Liver (tissue), 9 donors: ENCODE measurements around the gene CLRN3. TPM values are rescaled to one million over a fixed set of nuclear protein-coding genes. Genes with fewer than 3 reads are reported as not detected.

ENCODE experiments used
- DNase-seq: peaks from one replicate; pipeline ENCODE4 v3.0.0-alpha.2; 2017; ENCODE audit warnings: low spot score
- H3K27ac ChIP-seq, 2 donors: one replicate each; pipeline ENCODE4 v1.7.0; 2013; ENCODE audit warnings: inconsistent platforms in 2 of 2, low read length in 2 of 2, control low read depth in 1 of 2, low read depth in 1 of 2, mild to moderate bottlenecking in 1 of 2
- H3K27me3 ChIP-seq, 4 donors: one replicate each; pipeline versions ENCODE4 v1.6.1 to v1.7.0; 2013; ENCODE audit warnings: low read length in 3 of 4, inconsistent platforms in 1 of 4, mild to moderate bottlenecking in 1 of 4, moderate library complexity in 1 of 4; ENCODE audit not compliant: control insufficient read depth in 4 of 4, insufficient read depth in 4 of 4
- H3K36me3 ChIP-seq, 4 donors: one replicate each; pipeline versions ENCODE4 v1.6.1 to v1.7.0; 2013; ENCODE audit warnings: low read length in 3 of 4, mild to moderate bottlenecking in 3 of 4, low read depth in 1 of 4, moderate library complexity in 1 of 4; ENCODE audit not compliant: control insufficient read depth in 4 of 4, insufficient read depth in 3 of 4
- H3K4me1 ChIP-seq, 4 donors: one replicate each; pipeline versions ENCODE4 v1.6.1 to v1.7.0; 2013; ENCODE audit warnings: low read length in 3 of 4, mild to moderate bottlenecking in 3 of 4, moderate library complexity in 1 of 4; ENCODE audit not compliant: control insufficient read depth in 4 of 4, insufficient read depth in 4 of 4
- H3K4me3 ChIP-seq, 3 donors: one replicate each; pipeline versions ENCODE4 v1.6.1 to v1.7.0; 2013; ENCODE audit warnings: low read length in 3 of 3, control low read depth in 1 of 3, low read depth in 1 of 3, mild to moderate bottlenecking in 1 of 3
- H3K9ac ChIP-seq, 2 donors: one replicate each; pipeline ENCODE4 v1.7.0; 2013; ENCODE audit warnings: low read length in 2 of 2, mild to moderate bottlenecking in 2 of 2, moderate library complexity in 2 of 2, control low read depth in 1 of 2, low read depth in 1 of 2
- H3K9me3 ChIP-seq, 4 donors: one replicate each; pipeline versions ENCODE4 v1.6.1 to v1.7.0; 2013; ENCODE audit warnings: low read length in 3 of 4; ENCODE audit not compliant: control insufficient read depth in 4 of 4
- ATF3 ChIP-seq: IDR thresholded peaks from 2 replicates; pipeline ENCODE4 v1.6.1; 2016; ENCODE audit warnings: antibody characterized with exemption
- CTCF ChIP-seq: fragments of 150-350 bp; IDR thresholded peaks from 2 replicates; pipeline ENCODE4 v1.5.1; 2017; ENCODE audit warnings: improper control_type of control experiment, low read depth, low read length; ENCODE audit not compliant: missing input control
- EGR1 ChIP-seq, 2 donors: IDR thresholded peaks; 2 replicates each; pipeline ENCODE4 v1.6.1; 2016 to 2018; ENCODE audit warnings: antibody characterized with exemption in 2 of 2, low read depth in 2 of 2
- FOXA1 ChIP-seq: IDR thresholded peaks from 2 replicates; pipeline ENCODE4 v1.6.1; 2016; ENCODE audit warnings: antibody characterized with exemption
- FOXA2 ChIP-seq: IDR thresholded peaks from 2 replicates; pipeline ENCODE4 v1.6.1; 2016; ENCODE audit warnings: antibody characterized with exemption
- GABPA ChIP-seq, 2 donors: IDR thresholded peaks in 1 of 2; conservative IDR thresholded peaks in 1 of 2; 2 replicates each; pipeline ENCODE4 v1.6.1; 2016; ENCODE audit warnings: antibody characterized with exemption in 2 of 2, mild to moderate bottlenecking in 1 of 2, moderate library complexity in 1 of 2
- HNF4A ChIP-seq, 2 donors: conservative IDR thresholded peaks; 2 replicates each; pipeline ENCODE4 v1.6.1; 2016; ENCODE audit warnings: antibody characterized with exemption in 2 of 2, mild to moderate bottlenecking in 2 of 2
- HNF4G ChIP-seq: IDR thresholded peaks from 2 replicates; pipeline ENCODE4 v1.6.1; 2016; ENCODE audit warnings: antibody characterized with exemption
- JUND ChIP-seq, 2 donors: IDR thresholded peaks; 2 replicates each; pipeline ENCODE4 v1.6.1; 2016; ENCODE audit warnings: antibody characterized with exemption in 2 of 2
- MAX ChIP-seq: IDR thresholded peaks from 2 replicates; pipeline ENCODE4 v1.6.1; 2016; ENCODE audit warnings: antibody characterized with exemption
- NR2F2 ChIP-seq: IDR thresholded peaks from 2 replicates; pipeline ENCODE4 v1.6.1; 2016; ENCODE audit warnings: antibody characterized with exemption
- RAD21 ChIP-seq, 2 donors: IDR thresholded peaks; 2 replicates each; pipeline ENCODE4 v1.6.1; 2016; ENCODE audit warnings: antibody characterized with exemption in 2 of 2, mild to moderate bottlenecking in 2 of 2
- REST ChIP-seq: IDR thresholded peaks from 2 replicates; pipeline ENCODE4 v1.6.1; 2016; ENCODE audit warnings: antibody characterized with exemption, mild to moderate bottlenecking
- SP1 ChIP-seq: IDR thresholded peaks from 2 replicates; pipeline ENCODE4 v1.6.1; 2018; ENCODE audit warnings: antibody characterized with exemption, mild to moderate bottlenecking
- TAF1 ChIP-seq: conservative IDR thresholded peaks from 2 replicates; pipeline ENCODE4 v1.6.1; 2016; ENCODE audit warnings: antibody characterized with exemption, mild to moderate bottlenecking
- YY1 ChIP-seq: IDR thresholded peaks from 2 replicates; pipeline ENCODE4 v1.6.1; 2016; ENCODE audit warnings: antibody characterized with exemption, mild to moderate bottlenecking
- ZBTB33 ChIP-seq: IDR thresholded peaks from 2 replicates; pipeline ENCODE4 v1.6.1; 2016; ENCODE audit warnings: antibody characterized with exemption
- whole genome bisulfite sequencing: extraction: QIAGEN DNeasy Blood & Tissue Kit; methylation state at CpG from one replicate; pipeline ENCODE4 v1.1.7; 2013; 5-methylcytosine and 5-hydroxymethylcytosine counted together
- polyA plus RNA-seq, 2 donors: library from polyadenylated mRNA; stranded (reverse) in 1 of 2; unstranded in 1 of 2; fragments of 200-250 nt in 1 of 2; fragments of >200 nt in 1 of 2; fragmentation: Nextera tagmentation in 1 of 2; extraction: Ambion mirVana in 1 of 2; gene quantifications; one replicate each; pipeline versions ENCODE4 v1.2.1 to v1.2.3, GENCODE V29; 2013 to 2015
- total RNA-seq, 2 donors: library from RNA; depleted of rRNA; stranded (reverse); fragments of >200 nt; gene quantifications; one replicate each; pipeline ENCODE4 v1.2.3, GENCODE V29; 2014
- donor health status: healthy.
- donor health status: healthy.
- donor health status: healthy.
- donor health status: healthy.
- donor health status: healthy.

The CLRN3 gene
- total and polyA plus RNA-seq, 4 donors = 0.33 to 16.9 (median 6.9) TPM

- TF ChIP-seq REST (no peak), FOXA1 (no peak), JUND (IDR thresholded peaks at IDR 0.05) (no peak), RAD21 (IDR thresholded peaks at IDR 0.05) (no peak)
Observed at GRCh38 chr10:127832501-127832900, 60.2 kb downstream of the CLRN3 start (continued).

- TF ChIP-seq NR2F2 (no peak), REST (no peak), ZBTB33 (no peak), YY1 (no peak), TAF1 (no peak), FOXA2 (no peak), RAD21 (IDR thresholded peaks at IDR 0.05) (no peak), SP1 (no peak), GABPA (IDR thresholded peaks at IDR 0.05 in 1 of 2, conservative IDR thresholded peaks at IDR 0.05 in 1 of 2) (no peak), CTCF (no peak), FOXA1 (no peak), HNF4A (conservative IDR thresholded peaks at IDR 0.05) (no peak), MAX (no peak), HNF4G (no peak), ATF3 (no peak), EGR1 (IDR thresholded peaks at IDR 0.05; ENCODE audit: low read depth in 2 of 2) (no peak)
- no peak overlapping the region for H3K27ac ChIP-seq
Observed at GRCh38 chr10:127830414-127830813, 62.3 kb downstream of the CLRN3 start.

More at GRCh38 chr10:127830414-127830813, 62.3 kb downstream of the CLRN3 start:
- H3K4me1 ChIP-seq = no peaks in the 10 kb centered on the region
- H3K9ac ChIP-seq = no peak overlapping the region
- H3K36me3 ChIP-seq = no peaks in the 10 kb centered on the region
- H3K9me3 ChIP-seq = no peaks in the 10 kb centered on the region
- 84% methylated on average over 4 of the region's 4 CpGs for WGBS
- DNase-seq = no peak
- H3K4me3 ChIP-seq = no peak overlapping the region
- peaks cover 0 to 5% (median 0%) of the 10 kb centered on the region in 4 donors for H3K27me3 ChIP-seq
